GM12872 (cell line): ENCODE measurements around the gene TTC7B.

ENCODE experiments used
- TF ChIP-seq, protein P1 (sequence below): IDR thresholded peaks from 3 replicates; pipeline ENCODE4 v1.5.1; 2011; ENCODE audit warnings: low read depth, mild to moderate bottlenecking, low read length, moderate library complexity; ENCODE audit not compliant: insufficient read depth

TTC7B gene

DNA sequence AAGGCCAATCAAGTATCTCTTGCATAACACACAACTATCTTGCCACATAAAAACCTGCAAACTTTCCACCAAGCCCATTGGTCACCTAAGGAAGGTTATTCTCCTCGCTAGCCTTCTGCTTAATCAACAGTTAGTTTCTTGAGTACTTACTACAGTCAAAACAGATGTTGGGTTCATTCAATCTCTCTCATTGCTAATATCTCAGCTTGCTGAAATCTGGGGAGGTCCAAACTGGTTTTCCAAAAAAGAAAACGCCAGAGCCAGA is 74.6 kb downstream of the TTC7B start:
- TF ChIP-seq, protein P1, sequence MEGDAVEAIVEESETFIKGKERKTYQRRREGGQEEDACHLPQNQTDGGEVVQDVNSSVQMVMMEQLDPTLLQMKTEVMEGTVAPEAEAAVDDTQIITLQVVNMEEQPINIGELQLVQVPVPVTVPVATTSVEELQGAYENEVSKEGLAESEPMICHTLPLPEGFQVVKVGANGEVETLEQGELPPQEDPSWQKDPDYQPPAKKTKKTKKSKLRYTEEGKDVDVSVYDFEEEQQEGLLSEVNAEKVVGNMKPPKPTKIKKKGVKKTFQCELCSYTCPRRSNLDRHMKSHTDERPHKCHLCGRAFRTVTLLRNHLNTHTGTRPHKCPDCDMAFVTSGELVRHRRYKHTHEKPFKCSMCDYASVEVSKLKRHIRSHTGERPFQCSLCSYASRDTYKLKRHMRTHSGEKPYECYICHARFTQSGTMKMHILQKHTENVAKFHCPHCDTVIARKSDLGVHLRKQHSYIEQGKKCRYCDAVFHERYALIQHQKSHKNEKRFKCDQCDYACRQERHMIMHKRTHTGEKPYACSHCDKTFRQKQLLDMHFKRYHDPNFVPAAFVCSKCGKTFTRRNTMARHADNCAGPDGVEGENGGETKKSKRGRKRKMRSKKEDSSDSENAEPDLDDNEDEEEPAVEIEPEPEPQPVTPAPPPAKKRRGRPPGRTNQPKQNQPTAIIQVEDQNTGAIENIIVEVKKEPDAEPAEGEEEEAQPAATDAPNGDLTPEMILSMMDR, result no peak

DNA sequence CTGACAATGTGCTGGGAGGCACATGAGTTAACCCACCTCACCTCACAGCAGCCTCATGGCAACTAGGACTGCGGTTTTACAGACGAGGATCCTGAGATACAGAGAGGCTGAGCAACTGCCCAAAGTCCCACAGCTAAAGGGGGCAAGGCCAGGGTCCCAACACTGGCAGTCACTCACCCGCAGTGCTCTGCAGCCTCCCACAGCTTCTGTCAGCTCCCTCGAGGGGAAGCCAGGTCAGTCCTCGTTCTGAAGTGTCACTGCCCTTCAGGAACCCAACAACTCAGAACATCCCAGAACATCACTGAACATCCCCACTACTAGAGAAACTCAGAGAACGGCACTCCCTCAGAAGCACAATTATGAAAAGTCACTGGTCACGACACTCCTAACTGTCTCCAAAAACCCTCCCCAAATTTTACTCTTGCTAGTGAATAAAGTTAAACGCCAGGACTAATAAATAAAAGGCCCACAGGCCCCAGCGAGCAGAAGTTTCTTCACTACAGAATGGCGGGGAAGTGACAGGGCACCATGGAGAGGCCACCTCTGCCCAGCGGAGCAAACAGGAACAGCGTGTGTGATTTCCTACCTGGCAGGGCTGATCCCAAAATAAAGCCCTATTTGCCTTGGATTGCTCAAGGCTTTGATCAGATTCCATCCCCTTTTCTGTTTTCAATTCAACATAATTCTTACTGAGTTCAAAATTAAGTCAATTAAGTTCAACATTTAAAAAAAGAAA is 75.1 kb downstream of the TTC7B start:
- TF ChIP-seq, protein P1, result no peak

DNA sequence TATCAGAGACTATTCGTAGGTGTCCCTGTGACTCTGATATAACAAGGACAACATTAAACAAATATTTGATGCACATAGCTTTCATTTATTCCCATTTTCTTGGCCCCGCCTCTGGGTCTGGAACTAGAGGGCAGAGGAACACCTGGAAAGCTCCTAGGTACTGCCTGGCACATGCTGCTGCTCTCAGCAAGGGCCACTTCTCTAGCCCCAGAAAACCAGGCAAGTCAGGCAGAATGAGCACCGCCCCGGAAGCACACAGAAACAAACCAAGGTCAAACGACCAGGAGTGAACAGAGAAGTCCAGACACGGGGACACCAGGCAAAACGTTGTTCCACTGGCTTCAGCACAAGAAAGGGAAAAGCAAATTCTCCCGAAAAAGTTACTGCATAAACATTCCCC is 76.1 kb downstream of the TTC7B start:
- TF ChIP-seq, protein P1, result no peak

DNA sequence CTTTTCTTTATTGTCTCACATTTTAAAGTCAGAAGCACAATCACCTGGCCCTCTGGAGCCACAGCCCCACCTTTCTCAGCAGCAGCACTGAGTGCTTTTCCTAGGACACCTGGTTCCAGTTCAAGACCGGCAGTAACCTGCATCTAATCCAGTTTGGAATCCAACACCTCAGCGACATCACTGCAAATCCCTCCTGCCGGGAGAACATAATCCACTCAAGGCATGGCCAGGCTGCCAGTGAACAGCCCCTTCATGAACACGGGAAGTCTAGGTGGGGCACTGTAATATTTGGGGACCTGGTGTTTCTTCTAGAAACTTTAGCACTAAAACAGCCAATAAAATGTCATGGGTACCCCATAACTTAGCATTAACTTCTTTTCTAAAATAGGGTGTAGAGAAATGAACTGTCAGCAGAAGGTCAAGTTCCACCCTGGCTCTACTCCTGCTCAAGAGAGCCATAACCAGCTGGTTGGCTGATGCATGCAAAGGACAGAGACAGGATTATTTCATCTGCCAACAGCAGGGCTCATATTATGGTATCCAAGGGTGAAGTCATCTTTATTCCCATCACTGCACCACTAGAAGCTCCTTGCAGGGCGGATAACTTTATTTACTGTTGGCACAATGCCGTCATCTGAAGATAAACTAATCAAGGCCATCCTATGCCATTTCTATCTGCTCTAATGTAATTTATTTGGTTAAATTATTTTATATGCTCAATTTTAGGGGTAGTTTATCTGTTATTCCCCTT is 76.7 kb downstream of the TTC7B start:
- TF ChIP-seq, protein P1, result no peak

DNA sequence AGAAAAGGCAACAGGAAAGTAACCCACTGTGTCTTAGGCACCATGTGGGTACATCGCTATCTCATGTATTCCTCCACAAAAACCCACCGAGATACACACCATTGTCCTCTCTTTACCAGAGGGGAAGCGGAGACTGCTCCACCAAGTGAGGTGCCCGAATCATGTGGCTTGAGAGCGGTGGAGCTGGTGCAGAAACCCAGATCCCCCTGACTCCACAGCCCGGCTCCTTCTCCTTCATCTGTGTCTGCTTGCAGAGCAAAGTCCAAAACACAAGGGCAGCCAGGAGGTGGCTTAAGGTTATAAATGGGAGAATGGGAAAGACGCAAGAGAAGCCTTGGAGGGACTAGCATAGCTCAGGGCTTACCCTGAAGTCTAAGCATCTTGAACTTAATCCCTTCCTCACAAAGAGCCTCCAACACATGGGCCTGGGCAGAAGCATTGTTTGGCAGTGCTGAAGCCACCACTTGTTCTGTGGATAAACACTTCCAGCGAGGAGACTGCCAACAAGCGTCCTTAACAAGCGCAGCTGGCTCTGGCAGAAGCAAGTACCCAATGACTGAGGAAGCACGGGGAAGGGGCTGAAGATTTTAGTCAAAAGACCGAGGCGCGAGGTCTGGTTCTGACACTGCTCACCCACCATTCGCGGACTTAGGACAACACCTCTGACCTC is 83.0 kb downstream of the TTC7B start:
- TF ChIP-seq, protein P1, result no peak

DNA sequence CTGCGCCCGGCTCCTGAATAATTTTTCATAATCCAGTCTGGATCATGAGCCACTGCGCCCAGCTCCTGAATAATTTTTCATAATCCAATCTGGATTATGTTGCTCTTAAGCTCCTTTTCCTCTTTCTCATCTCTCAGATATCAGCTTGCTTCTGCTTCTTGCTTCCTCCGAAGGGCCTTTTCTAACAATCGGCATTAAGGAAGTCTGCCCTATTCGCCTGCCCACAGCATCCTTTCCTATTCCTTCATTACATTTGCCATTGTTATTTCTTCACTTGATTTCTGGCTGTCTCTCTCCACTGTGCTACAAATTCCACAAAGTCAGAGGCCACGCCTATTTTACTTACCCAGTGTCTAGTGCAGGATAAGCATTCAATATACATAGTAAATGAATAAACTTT is 83.5 kb downstream of the TTC7B start:
- TF ChIP-seq, protein P1, result no peak

DNA sequence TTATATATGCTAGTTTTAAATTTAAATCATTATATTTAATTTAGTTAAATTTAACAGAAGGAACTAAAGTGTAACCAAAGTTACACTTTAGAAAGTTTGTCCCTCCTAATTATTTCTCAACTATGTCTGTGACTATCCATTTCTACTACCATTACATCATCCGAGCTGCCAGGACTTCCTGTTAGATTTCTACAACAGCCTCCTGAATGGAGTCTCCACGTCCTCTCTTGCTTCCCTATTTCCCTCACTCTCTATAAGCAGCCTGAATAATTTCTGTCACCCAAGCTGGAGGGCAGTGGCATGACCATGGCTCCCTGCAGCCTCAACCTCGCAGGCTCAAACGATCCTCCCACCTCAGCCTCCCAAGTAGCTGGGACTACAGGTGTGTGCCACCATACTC is 84.1 kb downstream of the TTC7B start:
- TF ChIP-seq, protein P1, result no peak
